ENCODE results near the gene NSL1.

Gene NSL1

GRCh38 chr1:212686591-212686990, 105.0 kb downstream of the NSL1 start:
- TF ChIP-seq CTCF (IDR thresholded peaks at IDR 0.05) = no peak

- TF ChIP-seq CTCF (IDR thresholded peaks at IDR 0.05) = no peak
These were observed 105.5 kb downstream of the NSL1 start for GRCh38 chr1:212686069-212686468.

GRCh38 chr1:212685429-212685828, 106.1 kb downstream of the NSL1 start:
- no peak for TF ChIP-seq CTCF (IDR thresholded peaks at IDR 0.05)

GRCh38 chr1:212684521-212685090, 107.0 kb downstream of the NSL1 start:
- no peak for TF ChIP-seq CTCF (IDR thresholded peaks at IDR 0.05)

- TF ChIP-seq CTCF (IDR thresholded peaks at IDR 0.05) = no peak
These were observed 107.5 kb downstream of the NSL1 start for GRCh38 chr1:212684076-212684475.

- no peak for TF ChIP-seq CTCF (IDR thresholded peaks at IDR 0.05)
These were observed 108.2 kb downstream of the NSL1 start for GRCh38 chr1:212683357-212683722.

- TF ChIP-seq CTCF (IDR thresholded peaks at IDR 0.05) = no peak
These were observed 110.7 kb downstream of the NSL1 start for GRCh38 chr1:212680680-212681389.

Measured in LNCAP (cell line).